ENCODE results near the gene GPC5. TPM values are rescaled to one million over a fixed set of nuclear protein-coding genes. Genes with fewer than 3 reads are reported as not detected.

Gene GPC5
- total RNA-seq, 2 experiments from 2014 or later: 2.4 TPM; not detected in 1

- DNase-seq (ENCODE audit: low spot score): no peak
- Histone ChIP-seq H3K79me2 (ENCODE audit: insufficient read depth, low read depth, low read length) (no peaks in the 10 kb centered on the region), H4K20me1 (ENCODE audit: insufficient read depth, low read length) (no peaks in the 10 kb centered on the region), H3K4me2 (ENCODE audit: low read length) (no peak overlapping the region), H3K36me3 (ENCODE audit: insufficient read depth, low read length) (no peaks in the 10 kb centered on the region), H3K9me2 (ENCODE audit: insufficient read depth, low read length) (no peaks in the 10 kb centered on the region), H2AFZ (ENCODE audit: low read length) (no peak overlapping the region), H3K9me3 (ENCODE audit: low read length) (no peaks in the 10 kb centered on the region), H3K4me3 (ENCODE audit: low read depth, low read length, poor library complexity, severe bottlenecking) (no peak overlapping the region), H3K4me1 (ENCODE audit: insufficient read depth, low read length, poor library complexity, severe bottlenecking) (no peaks in the 10 kb centered on the region), H3K27ac (ENCODE audit: low read depth, low read length, poor library complexity, severe bottlenecking) (no peak overlapping the region)
- intact Hi-C loops (cut with micrococcal nuclease; ENCODE audit: unreplicated experiment): no loop called here
- ChIA-PET CTCF (ENCODE audit: unreplicated experiment) (no interaction called here), POLR2A (interaction anchor here (0.6 kb wide), 1 partner anchor 16 kb away, joined by 4 read pairs; no protein-coding TSS in a partner anchor)
- no TSS peak for BruUV-seq (replicated peaks)
- no peak for TF ChIP-seq EZH2phosphoT487 (IDR thresholded peaks at IDR 0.05; ENCODE audit: borderline replicate concordance, low read depth, low read length)
- no peak for TF ChIP-seq CTCF (conservative IDR thresholded peaks at IDR 0.05; ENCODE audit: low read length)
These were observed 1271.7 kb downstream of the GPC5 start for GRCh38 chr13:92670096-92670495.

GRCh38 chr13:92671821-92672220 is 1273.4 kb downstream of the GPC5 start:
- ChIA-PET POLR2A (no interaction called here), CTCF (ENCODE audit: unreplicated experiment) (no interaction called here)
- no TSS peak for BruUV-seq (replicated peaks)

GRCh38 chr13:92676246-92676645 is 1277.8 kb downstream of the GPC5 start:
- TF ChIP-seq EZH2phosphoT487 (IDR thresholded peaks at IDR 0.05; ENCODE audit: borderline replicate concordance, low read depth, low read length): no peak
- no peak for TF ChIP-seq CTCF (conservative IDR thresholded peaks at IDR 0.05; ENCODE audit: low read length)
- no peak for DNase-seq (ENCODE audit: low spot score)
- ChIA-PET POLR2A (no interaction called here), CTCF (ENCODE audit: unreplicated experiment) (no interaction called here)
- no peaks in the 10 kb centered on the region for H3K79me2 ChIP-seq (ENCODE audit: insufficient read depth, low read depth, low read length)
- H3K36me3 ChIP-seq (ENCODE audit: insufficient read depth, low read length): no peaks in the 10 kb centered on the region
- no peak overlapping the region for H3K4me2 ChIP-seq (ENCODE audit: low read length)
- no peak overlapping the region for H2AFZ ChIP-seq (ENCODE audit: low read length)
- no TSS peak for BruUV-seq (replicated peaks)
- no peak overlapping the region for H3K4me3 ChIP-seq (ENCODE audit: low read depth, low read length, poor library complexity, severe bottlenecking)
- no peaks in the 10 kb centered on the region for H4K20me1 ChIP-seq (ENCODE audit: insufficient read depth, low read length)
- no peaks in the 10 kb centered on the region for H3K4me1 ChIP-seq (ENCODE audit: insufficient read depth, low read length, poor library complexity, severe bottlenecking)
- no peak overlapping the region for H3K27ac ChIP-seq (ENCODE audit: low read depth, low read length, poor library complexity, severe bottlenecking)
- intact Hi-C loops (cut with micrococcal nuclease; ENCODE audit: unreplicated experiment): no loop called here
- no peaks in the 10 kb centered on the region for H3K9me3 ChIP-seq (ENCODE audit: low read length)
- H3K9me2 ChIP-seq (ENCODE audit: insufficient read depth, low read length): no peaks in the 10 kb centered on the region

More at GRCh38 chr13:92671821-92672220, 1273.4 kb downstream of the GPC5 start:
- Histone ChIP-seq H3K9me3 (ENCODE audit: low read length) (no peaks in the 10 kb centered on the region), H3K9me2 (ENCODE audit: insufficient read depth, low read length) (no peaks in the 10 kb centered on the region), H3K4me1 (ENCODE audit: insufficient read depth, low read length, poor library complexity, severe bottlenecking) (no peaks in the 10 kb centered on the region), H3K4me2 (ENCODE audit: low read length) (no peak overlapping the region), H4K20me1 (ENCODE audit: insufficient read depth, low read length) (no peaks in the 10 kb centered on the region), H2AFZ (ENCODE audit: low read length) (no peak overlapping the region), H3K36me3 (ENCODE audit: insufficient read depth, low read length) (no peaks in the 10 kb centered on the region), H3K4me3 (ENCODE audit: low read depth, low read length, poor library complexity, severe bottlenecking) (no peak overlapping the region), H3K79me2 (ENCODE audit: insufficient read depth, low read depth, low read length) (no peaks in the 10 kb centered on the region), H3K27ac (ENCODE audit: low read depth, low read length, poor library complexity, severe bottlenecking) (no peak overlapping the region)
- no peak for TF ChIP-seq CTCF (conservative IDR thresholded peaks at IDR 0.05; ENCODE audit: low read length)
- TF ChIP-seq EZH2phosphoT487 (IDR thresholded peaks at IDR 0.05; ENCODE audit: borderline replicate concordance, low read depth, low read length): no peak
- intact Hi-C loops (cut with micrococcal nuclease; ENCODE audit: unreplicated experiment): no loop called here
- no peak for DNase-seq (ENCODE audit: low spot score)

All from OCI-LY7 (cell line).